MCF 10A (cell line): ENCODE data around the gene OR9Q1. TPM values are rescaled to one million over a fixed set of nuclear protein-coding genes. Genes with fewer than 3 reads are reported as not detected.

Experiments
- BruUV-seq: library from RNA; stranded (reverse); fragments of 400-500 nt; replicated peaks from 2 replicates; lab custom pipeline; 2021; lab: Mats Ljungman, UMichigan
- CTCF ChIA-PET: fragments of 300-600 bp; sonication (Branson Sonifier 250); formaldehyde crosslinking; extraction: SDS; loops from one replicate; lab custom pipeline; 2021; ENCODE audit warnings: antibody characterized with exemption, inconsistent platforms; lab: Yijun Ruan, JAX
- POLR2A ChIA-PET: fragments of 300-600, 350-650 bp; sonication (Branson Sonifier 250); formaldehyde crosslinking; extraction: SDS; loops from one replicate; lab custom pipeline; 2020; ENCODE audit warnings: antibody characterized with exemption, inconsistent platforms; lab: Yijun Ruan, JAX
- DNase-seq: peaks from one replicate; pipeline ENCODE4 v3.0.0-alpha.2; 2018; ENCODE audit not compliant: unreplicated experiment
- H3K27ac Mint-ChIP-seq: one replicate; pipeline ENCODE4 v1.8.0; 2022; ENCODE audit warnings: mild to moderate bottlenecking, low read depth, mixed read lengths; ENCODE audit not compliant: unreplicated experiment
- H3K27me3 Mint-ChIP-seq: one replicate; pipeline ENCODE4 v1.8.0; 2022; ENCODE audit warnings: mixed read lengths; ENCODE audit not compliant: insufficient read depth, unreplicated experiment
- H3K36me3 Mint-ChIP-seq: one replicate; pipeline ENCODE4 v1.8.0; 2022; ENCODE audit warnings: mild to moderate bottlenecking, moderate library complexity, mixed read lengths; ENCODE audit not compliant: insufficient read depth, unreplicated experiment
- H3K4me1 Mint-ChIP-seq: one replicate; pipeline ENCODE4 v1.8.0; 2022; ENCODE audit warnings: mixed read lengths; ENCODE audit not compliant: insufficient read depth, unreplicated experiment
- H3K4me3 Mint-ChIP-seq: one replicate; pipeline ENCODE4 v1.8.0; 2022; ENCODE audit warnings: mild to moderate bottlenecking, moderate library complexity, mixed read lengths; ENCODE audit not compliant: unreplicated experiment
- H3K9me3 Mint-ChIP-seq: one replicate; pipeline ENCODE4 v1.8.0; 2022; ENCODE audit warnings: mixed read lengths; ENCODE audit not compliant: unreplicated experiment
- CTCF ChIP-seq: fragments of 200-600 bp; IDR thresholded peaks from one replicate; pipeline ENCODE4 v1.8.0; 2022; ENCODE audit warnings: antibody characterized with exemption, mild to moderate bottlenecking; ENCODE audit not compliant: unreplicated experiment
- intact Hi-C: fragments of 100-400 bp; cut with micrococcal nuclease; formaldehyde crosslinking; loops from 2 replicates; pipeline ENCODE4 v1.14.1; 2022
- total RNA-seq: library from RNA; stranded (reverse); gene quantifications from 2 replicates; pipeline ENCODE4 v1.2.3, GENCODE V29; 2022

Gene OR9Q1
- total RNA-seq, 1 experiment from 2014 or later, result not detected

GRCh38 chr11:58192229-58192628 is 168.5 kb downstream of the OR9Q1 start:
- Mint-ChIP-seq H3K4me3 (no peak overlapping the region), H3K36me3 (no peaks in the 10 kb centered on the region), H3K27ac (no peak overlapping the region), H3K9me3 (no peaks in the 10 kb centered on the region), H3K27me3 (no peaks in the 10 kb centered on the region), H3K4me1 (no peaks in the 10 kb centered on the region)
- BruUV-seq, result no TSS peak
- ChIA-PET POLR2A (interaction anchor here (0.6 kb wide), 1 partner anchor 218 kb away, joined by 3 read pairs; no protein-coding TSS in a partner anchor), CTCF (no interaction called here)
- no peak for TF ChIP-seq CTCF
- intact Hi-C loops, result no loop called here
- no peak for DNase-seq

DNA sequence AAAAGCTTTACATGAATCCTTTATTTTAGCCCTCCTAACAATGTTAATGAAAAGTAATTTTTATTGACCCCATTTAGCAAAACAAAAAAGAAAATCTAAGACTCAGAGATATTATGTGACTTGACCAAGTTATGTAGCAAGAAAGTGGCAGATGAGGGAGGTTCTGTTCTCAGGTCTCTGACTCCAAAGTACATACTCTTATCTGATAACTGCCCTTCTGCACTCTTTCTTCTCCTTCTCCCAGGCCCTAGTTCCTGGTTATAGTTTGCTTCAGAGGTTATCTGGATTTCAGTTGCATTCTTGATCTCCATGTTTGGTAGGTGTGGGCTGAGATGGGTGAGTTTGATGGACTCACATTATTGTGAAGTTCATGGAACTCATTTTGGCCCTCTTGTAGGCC is 169.7 kb downstream of the OR9Q1 start:
- BruUV-seq, result no TSS peak
- Mint-ChIP-seq H3K36me3 (no peaks in the 10 kb centered on the region), H3K27me3 (no peaks in the 10 kb centered on the region), H3K9me3 (no peaks in the 10 kb centered on the region), H3K27ac (no peak overlapping the region), H3K4me1 (no peaks in the 10 kb centered on the region), H3K4me3 (no peak overlapping the region)
- CTCF ChIA-PET, result no interaction called here
- TF ChIP-seq CTCF, result no peak
- intact Hi-C loops, result no loop called here
- POLR2A ChIA-PET, result no interaction called here
- DNase-seq, result no peak

DNA sequence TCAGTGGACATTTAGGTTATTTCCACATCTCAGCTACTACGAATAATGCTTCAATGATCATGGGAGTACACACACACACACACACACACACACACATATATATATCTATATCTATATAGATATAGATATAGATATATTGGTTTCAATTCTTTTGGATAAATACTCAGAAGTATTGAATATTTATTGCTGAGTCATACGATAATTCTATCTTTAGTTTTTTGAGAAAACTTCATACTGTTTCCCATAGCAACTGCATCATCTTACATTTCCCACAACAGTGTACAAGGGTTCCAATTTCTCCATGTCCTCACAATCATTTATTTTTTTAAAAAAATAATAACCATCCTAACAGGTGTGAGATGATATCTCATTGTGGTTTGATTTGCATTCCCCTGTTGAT is 172.3 kb downstream of the OR9Q1 start:
- ChIA-PET CTCF (no interaction called here), POLR2A (no interaction called here)
- H3K27me3 Mint-ChIP-seq, result no peaks in the 10 kb centered on the region
- intact Hi-C loops, result no loop called here
- no TSS peak for BruUV-seq
- H3K9me3 Mint-ChIP-seq, result no peaks in the 10 kb centered on the region
- H3K36me3 Mint-ChIP-seq, result no peaks in the 10 kb centered on the region
- H3K4me3 Mint-ChIP-seq, result no peak overlapping the region
- no peaks in the 10 kb centered on the region for H3K4me1 Mint-ChIP-seq
- no peak for DNase-seq
- no peak overlapping the region for H3K27ac Mint-ChIP-seq
- no peak for TF ChIP-seq CTCF

GRCh38 chr11:58199271-58199670 is 175.6 kb downstream of the OR9Q1 start:
- POLR2A ChIA-PET, result no interaction called here
- no peaks in the 10 kb centered on the region for H3K27me3 Mint-ChIP-seq

More at GRCh38 chr11:58199271-58199670, 175.6 kb downstream of the OR9Q1 start:
- no TSS peak for BruUV-seq
- no peak overlapping the region for H3K27ac Mint-ChIP-seq
- no peak for TF ChIP-seq CTCF
- CTCF ChIA-PET, result no interaction called here
- no peak for DNase-seq
- H3K4me1 Mint-ChIP-seq, result no peaks in the 10 kb centered on the region
- intact Hi-C loops, result no loop called here
- H3K4me3 Mint-ChIP-seq, result no peak overlapping the region
- no peaks in the 10 kb centered on the region for H3K36me3 Mint-ChIP-seq
- H3K9me3 Mint-ChIP-seq, result peaks cover 6% of the 10 kb centered on the region
